Large intestine (tissue), 12 donors: ENCODE measurements around the gene PXDC1. TPM values are rescaled to one million over a fixed set of nuclear protein-coding genes. Genes with fewer than 3 reads are reported as not detected.

Experiments
- DNase-seq, 2 donors: peaks; one replicate each; pipeline versions ENCODE4 v3.0.0 to v3.0.0-alpha.2; 2013
- H3K27ac ChIP-seq: one replicate; pipeline ENCODE4 v1.5.1; 2013; ENCODE audit warnings: low read length
- H3K27me3 ChIP-seq: 2 replicates; pipeline ENCODE4 v1.6.1; 2013; ENCODE audit warnings: low read length; ENCODE audit not compliant: control insufficient read depth, insufficient read depth
- H3K36me3 ChIP-seq: 2 replicates; pipeline ENCODE4 v1.6.1; 2013; ENCODE audit warnings: low read length; ENCODE audit not compliant: control insufficient read depth, insufficient read depth
- H3K4me1 ChIP-seq: one replicate; pipeline ENCODE4 v1.6.1; 2013; ENCODE audit warnings: low read length; ENCODE audit not compliant: control insufficient read depth, insufficient read depth
- H3K4me3 ChIP-seq: one replicate; pipeline ENCODE4 v1.5.1; 2013; ENCODE audit warnings: low read length
- H3K9me3 ChIP-seq: one replicate; pipeline ENCODE4 v1.6.1; 2013; ENCODE audit warnings: mild to moderate bottlenecking, low read depth, low read length, moderate library complexity; ENCODE audit not compliant: control insufficient read depth
- WGBS: methylation state at CpG from one replicate; pipeline ENCODE4 v1.1.5; 2013; ENCODE audit warnings: low lambda C conversion rate; ENCODE audit not compliant: insufficient coverage; 5-methylcytosine and 5-hydroxymethylcytosine counted together
- long read RNA-seq, 11 donors: transcript quantifications; one replicate each; lab custom pipeline, GENCODE V29; 2026
- polyA plus RNA-seq: library from polyadenylated mRNA; unstranded; fragments of 120-200 nt; gene quantifications from one replicate; pipeline ENCODE4 v1.2.1, GENCODE V29; 2013

Gene PXDC1
- polyA plus RNA-seq: 52.3 TPM
- long read RNA-seq, donor 1, transcript PXDC1-202 (5 exons, 2,190 nt): major isoform, 6 of 6 reads
- long read RNA-seq, donor 1, partial matches to known transcripts: 0 of 6 reads
- long read RNA-seq, donor 1, other reads (novel, unspliced or antisense): 0 of 6 reads
- long read RNA-seq, donor 2, transcript PXDC1-202 (5 exons, 2,190 nt): major isoform, 15 of 23 reads
- long read RNA-seq, donor 2, partial matches to known transcripts: 8 of 23 reads
- long read RNA-seq, donor 2, other reads (novel, unspliced or antisense): 0 of 23 reads
- long read RNA-seq, donor 3, transcript PXDC1-202 (5 exons, 2,190 nt): major isoform, 31 of 46 reads
- long read RNA-seq, donor 3, partial matches to known transcripts: 14 of 46 reads
- long read RNA-seq, donor 3, other reads (novel, unspliced or antisense): 0 of 46 reads
- long read RNA-seq, donor 4, partial matches to known transcripts: 0 of 4 reads
- long read RNA-seq, donor 4, other reads (novel, unspliced or antisense): 0 of 4 reads
- long read RNA-seq, donor 5, partial matches to known transcripts: 0 of 4 reads
- long read RNA-seq, donor 5, other reads (novel, unspliced or antisense): 0 of 4 reads
- long read RNA-seq, donor 6, transcript PXDC1-202 (5 exons, 2,190 nt): major isoform, 22 of 31 reads
- long read RNA-seq, donor 6, partial matches to known transcripts: 9 of 31 reads
- long read RNA-seq, donor 6, other reads (novel, unspliced or antisense): 0 of 31 reads
- long read RNA-seq, donor 7, transcript PXDC1-202 (5 exons, 2,190 nt): major isoform, 6 of 6 reads
- long read RNA-seq, donor 7, partial matches to known transcripts: 0 of 6 reads
- long read RNA-seq, donor 7, other reads (novel, unspliced or antisense): 0 of 6 reads
- long read RNA-seq, donor 8, transcript PXDC1-202 (5 exons, 2,190 nt): major isoform, 22 of 28 reads
- long read RNA-seq, donor 8, partial matches to known transcripts: 6 of 28 reads
- long read RNA-seq, donor 8, other reads (novel, unspliced or antisense): 0 of 28 reads
- long read RNA-seq, donor 9, transcript PXDC1-202 (5 exons, 2,190 nt): major isoform, 19 of 29 reads
- long read RNA-seq, donor 9, partial matches to known transcripts: 10 of 29 reads
- long read RNA-seq, donor 9, other reads (novel, unspliced or antisense): 0 of 29 reads
- long read RNA-seq, donor 10, transcript PXDC1-202 (5 exons, 2,190 nt): major isoform, 21 of 22 reads
- long read RNA-seq, donor 10, partial matches to known transcripts: 0 of 22 reads
- long read RNA-seq, donor 10, other reads (novel, unspliced or antisense): 0 of 22 reads
- long read RNA-seq, donor 11, transcript PXDC1-202 (5 exons, 2,190 nt): major isoform, 11 of 11 reads
- long read RNA-seq, donor 11, partial matches to known transcripts: 0 of 11 reads
- long read RNA-seq, donor 11, other reads (novel, unspliced or antisense): 0 of 11 reads

GRCh38 chr6:3751077-3751729 lies at the start of gene PXDC1:
Gene PXDC1 (minus strand): TSS chr6:3751713. CDS start chr6:3751531, 182 bp downstream.
- peak within 1 kb of the TSS; percentile 70 for H3K4me3 ChIP-seq
- H3K27ac ChIP-seq: peak within 1 kb of the TSS; percentile 99
- no peaks in the 10 kb centered on the region for H3K9me3 ChIP-seq
- peaks cover 40% of the 10 kb centered on the region for H3K4me1 ChIP-seq
- peaks cover 1% of the 10 kb centered on the region for H3K36me3 ChIP-seq
- no peak for DNase-seq
- WGBS: no CpG with 5 or more reads among the region's 88 CpGs
- no peaks in the 10 kb centered on the region for H3K27me3 ChIP-seq

- H3K36me3 ChIP-seq: no peaks in the 10 kb centered on the region
- no peak for DNase-seq
- H3K9me3 ChIP-seq: no peaks in the 10 kb centered on the region
- H3K27ac ChIP-seq: no peak overlapping the region
- WGBS: no CpG with 5 or more reads among the region's 11 CpGs
- peaks cover 28% of the 10 kb centered on the region for H3K4me1 ChIP-seq
- no peaks in the 10 kb centered on the region for H3K27me3 ChIP-seq
- no peak overlapping the region for H3K4me3 ChIP-seq
Observed at GRCh38 chr6:3800850-3801591, 49.5 kb upstream of the PXDC1 start.

- no peak overlapping the region for H3K27ac ChIP-seq
- H3K27me3 ChIP-seq: no peaks in the 10 kb centered on the region
- DNase-seq: no peak
- H3K9me3 ChIP-seq: no peaks in the 10 kb centered on the region
- 82% methylated on average over 2 of the region's 6 CpGs for WGBS
- peaks cover 16% of the 10 kb centered on the region for H3K4me1 ChIP-seq
- no peak overlapping the region for H3K4me3 ChIP-seq
- H3K36me3 ChIP-seq: no peaks in the 10 kb centered on the region
Observed at GRCh38 chr6:3799719-3800118, 48.2 kb upstream of the PXDC1 start.

GRCh38 chr6:3798055-3798919 lies 46.8 kb upstream of the PXDC1 start:
- DNase-seq: no peak
- H3K4me1 ChIP-seq: peaks cover 8% of the 10 kb centered on the region
- H3K27me3 ChIP-seq: no peaks in the 10 kb centered on the region
- H3K9me3 ChIP-seq: no peaks in the 10 kb centered on the region
- no peak overlapping the region for H3K4me3 ChIP-seq
- H3K36me3 ChIP-seq: no peaks in the 10 kb centered on the region
- no peak overlapping the region for H3K27ac ChIP-seq
- WGBS: 80% methylated on average over 2 of the region's 8 CpGs

- Histone ChIP-seq H3K27me3 (no peaks in the 10 kb centered on the region), H3K27ac (peak overlapping the region; percentile 3), H3K9me3 (no peaks in the 10 kb centered on the region), H3K4me1 (peaks cover 8% of the 10 kb centered on the region), H3K36me3 (no peaks in the 10 kb centered on the region), H3K4me3 (no peak overlapping the region)
- DNase-seq: peak in 1 of 2 donors; percentile 45
- WGBS: 5% methylated on average over 2 of the region's 7 CpGs
Observed at GRCh38 chr6:3797231-3798054, 45.9 kb upstream of the PXDC1 start.

- Histone ChIP-seq H3K36me3 (no peaks in the 10 kb centered on the region), H3K27ac (no peak overlapping the region), H3K9me3 (no peaks in the 10 kb centered on the region), H3K27me3 (no peaks in the 10 kb centered on the region), H3K4me1 (peaks cover 8% of the 10 kb centered on the region), H3K4me3 (no peak overlapping the region)
- WGBS: no CpG with 5 or more reads among the region's 2 CpGs
- DNase-seq: no peak
Observed at GRCh38 chr6:3796719-3797041, 45.2 kb upstream of the PXDC1 start.

GRCh38 chr6:3795836-3796718 lies 44.6 kb upstream of the PXDC1 start:
- Histone ChIP-seq H3K4me3 (no peak overlapping the region), H3K27ac (no peak overlapping the region), H3K9me3 (no peaks in the 10 kb centered on the region), H3K27me3 (no peaks in the 10 kb centered on the region), H3K36me3 (no peaks in the 10 kb centered on the region), H3K4me1 (peaks cover 8% of the 10 kb centered on the region)
- peak; percentile 25 to 48 for DNase-seq
- no CpG with 5 or more reads among the region's 10 CpGs for WGBS

GRCh38 chr6:3794092-3794491 lies 42.6 kb upstream of the PXDC1 start:
- Histone ChIP-seq H3K36me3 (no peaks in the 10 kb centered on the region), H3K27me3 (no peaks in the 10 kb centered on the region), H3K27ac (no peak overlapping the region), H3K4me1 (peaks cover 15% of the 10 kb centered on the region), H3K9me3 (no peaks in the 10 kb centered on the region), H3K4me3 (no peak overlapping the region)
- DNase-seq: no peak
